ENCODE measurements around the gene LRRC4C. TPM values are rescaled to one million over a fixed set of nuclear protein-coding genes. Genes with fewer than 3 reads are reported as not detected.

LRRC4C gene
- total RNA-seq, 1 donor from 2014 or later: 14.0 TPM

- Mint-ChIP-seq H3K4me3 (no peak overlapping the region), H3K36me3 (no peaks in the 10 kb centered on the region), H3K4me1 (ENCODE audit: unreplicated experiment) (no peaks in the 10 kb centered on the region), H3K9me3 (no peaks in the 10 kb centered on the region), H3K27ac (no peak overlapping the region), H3K27me3 (no peaks in the 10 kb centered on the region)
- DNase-seq (ENCODE audit: extremely low spot score, unreplicated experiment): no peak
- no peak for TF ChIP-seq CTCF (conservative IDR thresholded peaks at IDR 0.05)
Observed at GRCh38 chr11:40384991-40385390, 1074.5 kb downstream of the LRRC4C start.

GRCh38 chr11:40381481-40381880 is 1078.0 kb downstream of the LRRC4C start:
- Mint-ChIP-seq H3K4me1 (ENCODE audit: unreplicated experiment) (no peaks in the 10 kb centered on the region), H3K36me3 (no peaks in the 10 kb centered on the region), H3K27me3 (no peaks in the 10 kb centered on the region), H3K9me3 (no peaks in the 10 kb centered on the region), H3K27ac (no peak overlapping the region), H3K4me3 (no peak overlapping the region)
- TF ChIP-seq CTCF (conservative IDR thresholded peaks at IDR 0.05): no peak
- DNase-seq (ENCODE audit: extremely low spot score, unreplicated experiment): no peak

- H3K27ac Mint-ChIP-seq: no peak overlapping the region
- H3K9me3 Mint-ChIP-seq: no peaks in the 10 kb centered on the region
- no peaks in the 10 kb centered on the region for H3K27me3 Mint-ChIP-seq
- H3K4me1 Mint-ChIP-seq (ENCODE audit: unreplicated experiment): no peaks in the 10 kb centered on the region
- no peak for TF ChIP-seq CTCF (conservative IDR thresholded peaks at IDR 0.05)
- DNase-seq (ENCODE audit: extremely low spot score, unreplicated experiment): no peak
- H3K4me3 Mint-ChIP-seq: no peak overlapping the region
- H3K36me3 Mint-ChIP-seq: no peaks in the 10 kb centered on the region
Observed at GRCh38 chr11:40380835-40381234, 1078.6 kb downstream of the LRRC4C start.

- TF ChIP-seq CTCF (conservative IDR thresholded peaks at IDR 0.05): no peak
- Mint-ChIP-seq H3K36me3 (no peaks in the 10 kb centered on the region), H3K27ac (no peak overlapping the region), H3K4me3 (no peak overlapping the region), H3K27me3 (no peaks in the 10 kb centered on the region), H3K4me1 (ENCODE audit: unreplicated experiment) (no peaks in the 10 kb centered on the region), H3K9me3 (no peaks in the 10 kb centered on the region)
- no peak for DNase-seq (ENCODE audit: extremely low spot score, unreplicated experiment)
Observed at GRCh38 chr11:40376331-40376730, 1083.1 kb downstream of the LRRC4C start.

- no peak for DNase-seq (ENCODE audit: extremely low spot score, unreplicated experiment)
- Mint-ChIP-seq H3K4me1 (ENCODE audit: unreplicated experiment) (no peaks in the 10 kb centered on the region), H3K4me3 (no peak overlapping the region), H3K36me3 (no peaks in the 10 kb centered on the region), H3K27me3 (no peaks in the 10 kb centered on the region), H3K27ac (no peak overlapping the region), H3K9me3 (no peaks in the 10 kb centered on the region)
- no peak for TF ChIP-seq CTCF (conservative IDR thresholded peaks at IDR 0.05)
Observed at GRCh38 chr11:40370821-40371616, 1088.4 kb downstream of the LRRC4C start.
